Tibial nerve (tissue), 3 donors: ENCODE results near the gene WFS1.

Source experiments
- CTCF ChIP-seq, 5 experiments: fragments of 200-600 bp in 3 of 5; fragments of 450-650 bp in 2 of 5; sonication (generic) in 3 of 5; IDR thresholded peaks; one replicate each; pipeline ENCODE4 v1.5.1; 2016 to 2019; ENCODE audit warnings: antibody characterized with exemption in 5 of 5, mild to moderate bottlenecking in 3 of 5, moderate library complexity in 2 of 5
- POLR2A ChIP-seq, 2 donors: fragments of 450-650 bp; IDR thresholded peaks; one replicate each; pipeline ENCODE4 v1.6.1; 2017; ENCODE audit warnings: antibody characterized with exemption in 2 of 2, mild to moderate bottlenecking in 2 of 2, moderate library complexity in 2 of 2

DNA sequence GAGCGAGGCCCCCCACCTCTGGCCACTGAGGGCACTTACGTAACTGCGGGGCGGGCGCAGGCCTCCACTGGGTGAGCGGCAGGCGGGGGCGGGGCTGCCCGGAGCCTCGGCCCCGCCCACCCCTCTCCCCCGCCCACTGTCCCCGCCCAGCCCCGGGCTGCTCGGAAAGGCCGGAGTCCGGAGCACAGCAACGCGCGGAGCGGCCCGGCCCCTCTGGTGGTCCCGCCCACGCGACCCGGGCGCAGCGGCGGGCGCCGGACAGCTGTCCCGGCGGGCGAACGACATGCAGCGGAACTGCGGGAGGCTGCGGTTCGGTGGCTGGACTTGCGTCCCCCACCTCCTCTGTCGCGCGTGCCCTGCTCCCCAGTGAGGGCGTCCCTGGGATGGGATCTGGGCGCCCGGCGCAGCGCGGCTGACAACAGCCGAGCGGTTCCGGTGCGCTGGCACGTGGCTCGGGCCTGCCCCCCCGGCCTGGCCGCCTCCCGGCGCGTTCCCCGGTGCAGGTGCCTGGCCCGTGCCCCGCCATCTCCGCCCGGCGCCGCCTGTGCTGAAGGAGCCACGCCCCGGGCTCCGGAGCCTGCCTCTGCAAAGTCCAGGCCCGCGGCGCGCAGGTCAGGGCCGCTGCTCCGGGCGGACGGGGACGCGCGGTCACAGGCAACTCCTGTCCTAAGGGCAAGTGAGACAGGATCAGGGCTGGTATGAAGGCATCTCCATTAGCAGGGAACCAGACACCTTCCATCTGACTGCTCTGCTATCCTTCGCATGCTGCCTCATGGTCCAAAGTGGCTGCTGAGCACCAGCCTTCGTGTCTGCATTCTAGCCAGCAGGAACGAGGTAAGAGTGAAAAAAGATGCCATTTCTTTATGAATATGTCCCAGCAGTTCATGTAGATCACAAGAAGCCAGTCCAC lies 47.5 kb upstream of the WFS1 start:
- TF ChIP-seq CTCF (IDR thresholded peaks at IDR 0.05), result no peak
- no peak for TF ChIP-seq POLR2A (IDR thresholded peaks at IDR 0.05)
